A549 (cell line): ENCODE data around the gene IER2. TPM values are rescaled to one million over a fixed set of nuclear protein-coding genes. Genes with fewer than 3 reads are reported as not detected.

Experiments
- ATAC-seq, 2 experiments: fragments of 200-7000 bp in 1 of 2; fragments of >200 bp in 1 of 2; cut with Nextera tagmentation in 1 of 2; cut with Tn5 transposase in 1 of 2; 3 replicates each; pipeline versions ENCODE4 v1.8.0 to v1.9.1; 2018 to 2020; ENCODE audit warnings: mild to moderate bottlenecking in 1 of 2, moderate library complexity in 1 of 2
- CTCF ChIA-PET: fragments of 300-600 bp; sonication (Branson Sonifier 250); formaldehyde crosslinking; extraction: SDS; loops from one replicate; lab custom pipeline; 2021; ENCODE audit warnings: antibody characterized with exemption, inconsistent platforms; lab: Yijun Ruan, JAX
- POLR2A ChIA-PET: fragments of 350-600 bp; formaldehyde crosslinking; extraction: SDS; loops from one replicate; lab custom pipeline; 2021; ENCODE audit warnings: antibody characterized with exemption, inconsistent platforms; lab: Yijun Ruan, JAX
- DNase-seq, 2 experiments: peaks; one replicate each; pipeline versions ENCODE4 v3.0.0 to v3.0.0-alpha.2; 2011 to 2016; ENCODE audit warnings: low read depth in 1 of 2, low spot score in 1 of 2
- FAIRE-seq: peaks from 2 replicates; lab custom pipeline; 2011; peaks lifted over from hg19 to GRCh38; lab: Jason Lieb, UNC
- H3K27ac ChIP-seq, 2 experiments: fragments of >200 bp; sonication (Bioruptor Twin); formaldehyde crosslinking; 3 replicates each; pipeline ENCODE4 v1.5.1; 2016 to 2017
- H3K4me1 ChIP-seq: fragments of >200 bp; sonication (Bioruptor Twin); formaldehyde crosslinking; 3 replicates; pipeline ENCODE4 v1.6.1; 2016
- H3K4me2 ChIP-seq: fragments of >200 bp; sonication (Bioruptor Twin); formaldehyde crosslinking; 3 replicates; pipeline ENCODE4 v1.6.1; 2016
- H3K4me3 ChIP-seq: fragments of >200 bp; sonication (Bioruptor Twin); formaldehyde crosslinking; 3 replicates; pipeline ENCODE4 v1.5.1; 2016
- H3K9me3 ChIP-seq: fragments of >200 bp; sonication (Bioruptor Twin); formaldehyde crosslinking; 3 replicates; pipeline ENCODE4 v1.6.1; 2016
- ATOH8 ChIP-seq: fragments of 250-450 bp; sonication (Bioruptor Pico); IDR thresholded peaks from 2 replicates; pipeline ENCODE4 v1.5.0; 2020; ENCODE audit warnings: low read depth, mild to moderate bottlenecking, moderate library complexity
- BCL3 ChIP-seq: fragments of >200 bp; sonication (Bioruptor Twin); formaldehyde crosslinking; IDR thresholded peaks from 3 replicates; pipeline ENCODE4 v1.6.1; 2016
- BHLHE40 ChIP-seq: IDR thresholded peaks from 2 replicates; pipeline ENCODE4 v1.6.1; 2012; ENCODE audit warnings: low read depth, low read length, inconsistent platforms
- CBX2 ChIP-seq: fragments of 200-600 bp; sonication (generic); IDR thresholded peaks from 2 replicates; pipeline ENCODE4 v1.6.1; 2016; ENCODE audit warnings: low read depth, mild to moderate bottlenecking, borderline replicate concordance
- CBX8 ChIP-seq: fragments of 200-600 bp; sonication (generic); IDR thresholded peaks from 2 replicates; pipeline ENCODE4 v1.6.1; 2016
- CEBPB ChIP-seq, 2 experiments: fragments of >200 bp in 1 of 2; sonication (Bioruptor Twin) in 1 of 2; formaldehyde crosslinking in 1 of 2; IDR thresholded peaks; 2 replicates each; pipeline ENCODE4 v1.6.1; 2012 to 2016
- CHD2 ChIP-seq: fragments of 150-350 bp; IDR thresholded peaks from 2 replicates; pipeline ENCODE4 v1.6.1; 2014; ENCODE audit warnings: low read length; ENCODE audit not compliant: partially characterized antibody
- CHD4 ChIP-seq: fragments of 200-600 bp; sonication (generic); IDR thresholded peaks from 2 replicates; pipeline ENCODE4 v1.6.1; 2016; ENCODE audit warnings: antibody characterized with exemption, mild to moderate bottlenecking, borderline replicate concordance
- E2F6 ChIP-seq: IDR thresholded peaks from 2 replicates; pipeline ENCODE4 v1.6.1; 2012; ENCODE audit warnings: low read depth, borderline replicate concordance
- EHF ChIP-seq: fragments of 250-450 bp; sonication (Bioruptor Pico); IDR thresholded peaks from 2 replicates; pipeline ENCODE4 v1.5.0; 2020; ENCODE audit warnings: mild to moderate bottlenecking
- EP300 ChIP-seq, 2 experiments: fragments of >200 bp; sonication (Bioruptor Twin); formaldehyde crosslinking; IDR thresholded peaks; 2 replicates in 1 of 2; 3 replicates in 1 of 2; pipeline ENCODE4 v1.6.1; 2016 to 2017
- ESRRA ChIP-seq: fragments of 150-350 bp; IDR thresholded peaks from 2 replicates; pipeline ENCODE4 v1.6.1; 2014; ENCODE audit warnings: mild to moderate bottlenecking, low read length, borderline replicate concordance
- FOSB ChIP-seq: fragments of 250-450 bp; sonication (Bioruptor Pico); IDR thresholded peaks from 2 replicates; pipeline ENCODE4 v1.5.0; 2020; ENCODE audit warnings: mild to moderate bottlenecking, moderate library complexity
- FOSL2 ChIP-seq, 2 experiments: fragments of 450-650 bp in 1 of 2; fragments of >200 bp in 1 of 2; sonication (Bioruptor Twin) in 1 of 2; formaldehyde crosslinking; IDR thresholded peaks; 2 replicates each; pipeline versions ENCODE4 v1.5.0 to v1.6.1; 2016 to 2020; ENCODE audit warnings: mild to moderate bottlenecking in 1 of 2, moderate library complexity in 1 of 2
- FOXS1 ChIP-seq: fragments of 250-450 bp; sonication (Bioruptor Pico); IDR thresholded peaks from 2 replicates; pipeline ENCODE4 v1.5.0; 2020; ENCODE audit warnings: mild to moderate bottlenecking, moderate library complexity
- GATA3 ChIP-seq: IDR thresholded peaks from 2 replicates; pipeline ENCODE4 v1.6.1; 2012; ENCODE audit warnings: borderline replicate concordance
- HEYL ChIP-seq: fragments of 250-450 bp; sonication (Bioruptor Pico); IDR thresholded peaks from 2 replicates; pipeline ENCODE4 v1.8.0; 2021; ENCODE audit warnings: mild to moderate bottlenecking, moderate library complexity
- HOXA7 ChIP-seq: fragments of 250-450 bp; sonication (Bioruptor Pico); IDR thresholded peaks from 2 replicates; pipeline ENCODE4 v1.5.0; 2020; ENCODE audit warnings: mild to moderate bottlenecking, moderate library complexity
- HOXB13 ChIP-seq: fragments of 250-450 bp; sonication (Bioruptor Pico); IDR thresholded peaks from 2 replicates; pipeline ENCODE4 v1.5.0; 2020; ENCODE audit warnings: low read depth, mild to moderate bottlenecking, moderate library complexity
- HOXB5 ChIP-seq: fragments of 250-450 bp; sonication (Bioruptor Pico); IDR thresholded peaks from 2 replicates; pipeline ENCODE4 v1.5.0; 2020; ENCODE audit warnings: mild to moderate bottlenecking, moderate library complexity
- JUN ChIP-seq, 2 experiments: fragments of >200 bp; sonication (Bioruptor Twin); formaldehyde crosslinking; IDR thresholded peaks; 2 replicates in 1 of 2; 3 replicates in 1 of 2; pipeline ENCODE4 v1.6.1; 2016 to 2017
- KDM1A ChIP-seq: fragments of 200-600 bp; sonication (generic); IDR thresholded peaks from 2 replicates; pipeline ENCODE4 v1.6.1; 2016; ENCODE audit warnings: low read depth, mild to moderate bottlenecking
- MAX ChIP-seq: IDR thresholded peaks from 2 replicates; pipeline ENCODE4 v1.6.1; 2012
- MAZ ChIP-seq: fragments of 150-350 bp; IDR thresholded peaks from 2 replicates; pipeline ENCODE4 v1.6.1; 2014; ENCODE audit warnings: antibody characterized with exemption, low read depth, low read length, borderline replicate concordance
- NFE2L2 ChIP-seq: fragments of 150-350 bp; conservative IDR thresholded peaks from 2 replicates; pipeline ENCODE4 v1.6.1; 2014; ENCODE audit warnings: low read length
- NPAS2 ChIP-seq: fragments of 250-450 bp; sonication (Bioruptor Pico); IDR thresholded peaks from 2 replicates; pipeline ENCODE4 v1.8.0; 2022; ENCODE audit warnings: mild to moderate bottlenecking, moderate library complexity, borderline replicate concordance
- POLR2A ChIP-seq: IDR thresholded peaks from 2 replicates; pipeline ENCODE4 v1.6.1; 2012; ENCODE audit warnings: mild to moderate bottlenecking, low read length
- RAD21 ChIP-seq, 2 experiments: fragments of >200 bp in 1 of 2; sonication (Bioruptor Twin) in 1 of 2; formaldehyde crosslinking in 1 of 2; IDR thresholded peaks in 1 of 2; conservative IDR thresholded peaks in 1 of 2; 2 replicates in 1 of 2; 3 replicates in 1 of 2; pipeline ENCODE4 v1.6.1; 2012 to 2018; ENCODE audit warnings: inconsistent platforms in 1 of 2
- RCOR1 ChIP-seq: fragments of 150-350 bp; IDR thresholded peaks from 2 replicates; pipeline ENCODE4 v1.6.1; 2014; ENCODE audit warnings: antibody characterized with exemption, low read length, low read depth
- RFX5 ChIP-seq: fragments of 450-650 bp; IDR thresholded peaks from 2 replicates; pipeline ENCODE4 v1.7.1; 2014; ENCODE audit warnings: antibody characterized with exemption, mild to moderate bottlenecking, moderate library complexity
- RNF2 ChIP-seq: fragments of 200-600 bp; sonication (generic); IDR thresholded peaks from 2 replicates; pipeline ENCODE4 v1.6.1; 2016; ENCODE audit warnings: low read depth, mild to moderate bottlenecking, antibody characterized with exemption, moderate library complexity, borderline replicate concordance
- SMC3 ChIP-seq: fragments of >200 bp; sonication (Bioruptor Twin); formaldehyde crosslinking; IDR thresholded peaks from 3 replicates; pipeline ENCODE4 v1.6.1; 2018; ENCODE audit warnings: inconsistent platforms
- SREBF2 ChIP-seq: fragments of 450-650 bp; IDR thresholded peaks from 2 replicates; pipeline ENCODE4 v1.6.1; 2014; ENCODE audit warnings: mild to moderate bottlenecking, moderate library complexity
- TFCP2L1 ChIP-seq: fragments of 250-450 bp; sonication (Bioruptor Pico); IDR thresholded peaks from 2 replicates; pipeline ENCODE4 v1.5.0; 2021; ENCODE audit warnings: mild to moderate bottlenecking
- TP53 ChIP-seq: fragments of 250-450 bp; sonication (Bioruptor Pico); IDR thresholded peaks from 2 replicates; pipeline ENCODE4 v1.5.0; 2021; ENCODE audit warnings: mild to moderate bottlenecking, moderate library complexity
- USF2 ChIP-seq: fragments of 450-650 bp; IDR thresholded peaks from 2 replicates; pipeline ENCODE4 v1.6.1; 2014; ENCODE audit warnings: antibody characterized with exemption
- ZFP36 ChIP-seq: fragments of 450-650 bp; IDR thresholded peaks from 2 replicates; pipeline ENCODE4 v1.6.1; 2014; ENCODE audit warnings: borderline replicate concordance; ENCODE audit not compliant: partially characterized antibody
- ZNF302 ChIP-seq: fragments of 250-450 bp; sonication (Bioruptor Pico); IDR thresholded peaks from 2 replicates; pipeline ENCODE4 v1.9.0; 2021; ENCODE audit warnings: inconsistent platforms, mild to moderate bottlenecking, moderate library complexity
- ZSCAN20 ChIP-seq: fragments of 250-450 bp; sonication (Bioruptor Pico); IDR thresholded peaks from 2 replicates; pipeline ENCODE4 v1.8.0; 2022; ENCODE audit warnings: mild to moderate bottlenecking, moderate library complexity
- WGBS: methylation state at CpG from one replicate; pipeline ENCODE4 v1.1.6; 2017; ENCODE audit errors: missing lambda C conversion rate; 5-methylcytosine and 5-hydroxymethylcytosine counted together
- polyA plus RNA-seq, 4 experiments: library from polyadenylated mRNA; depleted of rRNA in 3 of 4; stranded (reverse); fragments of >200 nt; fragmentation: RNase III in 1 of 4; extraction: RNeasy Plus Mini Kit Qiagen cat#74134 plus additional on column Dnase treatment in 1 of 4; gene quantifications; 2 replicates in 3 of 4; 3 replicates in 1 of 4; pipeline ENCODE4 v1.2.3, GENCODE V29; 2011 to 2017

Gene IER2
- polyA plus RNA-seq, 2 of the 4 experiments (the other 2 are of a cell fraction), result 39.9 to 75.7 TPM

- peak; percentile 60 to 61 for ATAC-seq
- ChIA-PET POLR2A (interaction anchor here (0.6 to 5.4 kb wide), 8 partner anchors 9 to 687 kb away, joined by 3 to 72 read pairs (median 5); partner anchors contain the start of genes IER2 and STX10), CTCF (interaction anchor here (0.5 to 3.0 kb wide), 9 partner anchors 9 to 189 kb away, joined by 3 to 10 read pairs (median 5); partner anchors contain the start of genes IER2 and STX10)
- WGBS, result 0% methylated on average over 8 of the region's 20 CpGs
- Histone ChIP-seq H3K9me3 (no peaks in the 10 kb centered on the region), H3K4me2 (peak overlapping the region; percentile 99), H3K4me3 (peak overlapping the region; percentile 41), H3K4me1 (peaks cover 67% of the 10 kb centered on the region), H3K27ac (peak overlapping the region; percentile 100)
- FAIRE-seq, result no peak
- peak in 1 of 2 experiments; percentile 94 for DNase-seq
- no peak for TF ChIP-seq FOXS1 (CRISPR knock-in tag)
- TF ChIP-seq GATA3, result peak; percentile 50
- 0 out of 2 replicates have a peak, but pooled peaks have one; percentile 5 for TF ChIP-seq FOSL2 (IDR thresholded peaks at IDR 0.05)
- TF ChIP-seq FOSL2 (CRISPR knock-in tag; IDR thresholded peaks at IDR 0.05), result peak; percentile 32
- TF ChIP-seq RFX5, result no peak
- peak; percentile 63 to 74; a peak in 3 of 5 replicates for TF ChIP-seq EP300 (IDR thresholded peaks at IDR 0.05)
- TF ChIP-seq RCOR1, result no peak
- TF ChIP-seq ZFP36, result no peak
- TF ChIP-seq HEYL (CRISPR knock-in tag), result no peak
- no peak for TF ChIP-seq RNF2
- no peak for TF ChIP-seq CBX2
- no peak for TF ChIP-seq SREBF2
- no peak for TF ChIP-seq NPAS2
- TF ChIP-seq CBX8, result no peak
- peak; percentile 5 to 31; a peak in 1 of 5 replicates for TF ChIP-seq RAD21 (conservative IDR thresholded peaks at IDR 0.05 in 1 of 2, IDR thresholded peaks at IDR 0.05 in 1 of 2)
- TF ChIP-seq USF2, result no peak
- no peak for TF ChIP-seq KDM1A
- peak in 1 of 2 experiments; percentile 44; a peak in 2 of 4 replicates for TF ChIP-seq CEBPB (IDR thresholded peaks at IDR 0.05)
- TF ChIP-seq TP53 (CRISPR knock-in tag), result peak; percentile 12; the same call in 1 of the 2 replicates
- no peak for TF ChIP-seq ESRRA
- TF ChIP-seq FOSB (CRISPR knock-in tag), result no peak; the same call in 1 of the 2 replicates
- peak; percentile 39; the same call in 1 of the 2 replicates for TF ChIP-seq HOXB13 (CRISPR knock-in tag)
- peak; percentile 46 for TF ChIP-seq CHD2
- no peak for TF ChIP-seq NFE2L2
- peak; percentile 80; the same call in 1 of the 2 replicates for TF ChIP-seq TFCP2L1 (CRISPR knock-in tag)
- TF ChIP-seq MAX, result no peak; the same call in 1 of the 2 replicates
- peak; percentile 62 for TF ChIP-seq BCL3
- no peak for TF ChIP-seq ZNF302
- TF ChIP-seq BHLHE40, result no peak
- TF ChIP-seq HOXA7 (CRISPR knock-in tag), result no peak
- TF ChIP-seq ZSCAN20, result no peak
- TF ChIP-seq MAZ, result no peak
- TF ChIP-seq JUN (IDR thresholded peaks at IDR 0.05), result peak; percentile 9 to 58; a peak in 3 of 5 replicates
- TF ChIP-seq ATOH8 (CRISPR knock-in tag), result 0 out of 2 replicates have a peak, but pooled peaks have one; percentile 26
- no peak for TF ChIP-seq CHD4
- TF ChIP-seq EHF, result no peak; the same call in 1 of the 2 replicates
- peak; percentile 19; the same call in 1 of the 2 replicates for TF ChIP-seq POLR2A
- peak; percentile 38; the same call in 1 of the 3 replicates for TF ChIP-seq SMC3
- peak; percentile 14; the same call in 1 of the 2 replicates for TF ChIP-seq E2F6
- TF ChIP-seq HOXB5 (CRISPR knock-in tag), result peak; percentile 65; the same call in 1 of the 2 replicates
These were observed 13.6 kb downstream of the IER2 start for GRCh38 chr19:13163609-13164342.
